Large intestine (tissue), 3 donors: ENCODE data around the gene KANTR. TPM values are rescaled to one million over a fixed set of nuclear protein-coding genes. Genes with fewer than 3 reads are reported as not detected.

Experiments
- DNase-seq, 2 donors: peaks; one replicate each; pipeline versions ENCODE4 v3.0.0 to v3.0.0-alpha.2; 2013
- H3K27ac ChIP-seq: one replicate; pipeline ENCODE4 v1.5.1; 2013; ENCODE audit warnings: low read length
- H3K27me3 ChIP-seq: 2 replicates; pipeline ENCODE4 v1.6.1; 2013; ENCODE audit warnings: low read length; ENCODE audit not compliant: control insufficient read depth, insufficient read depth
- H3K36me3 ChIP-seq: 2 replicates; pipeline ENCODE4 v1.6.1; 2013; ENCODE audit warnings: low read length; ENCODE audit not compliant: control insufficient read depth, insufficient read depth
- H3K4me1 ChIP-seq: one replicate; pipeline ENCODE4 v1.6.1; 2013; ENCODE audit warnings: low read length; ENCODE audit not compliant: control insufficient read depth, insufficient read depth
- H3K4me3 ChIP-seq: one replicate; pipeline ENCODE4 v1.5.1; 2013; ENCODE audit warnings: low read length
- H3K9me3 ChIP-seq: one replicate; pipeline ENCODE4 v1.6.1; 2013; ENCODE audit warnings: mild to moderate bottlenecking, low read depth, low read length, moderate library complexity; ENCODE audit not compliant: control insufficient read depth
- WGBS: methylation state at CpG from one replicate; pipeline ENCODE4 v1.1.5; 2013; ENCODE audit warnings: low lambda C conversion rate; ENCODE audit not compliant: insufficient coverage; 5-methylcytosine and 5-hydroxymethylcytosine counted together
- polyA plus RNA-seq: library from polyadenylated mRNA; unstranded; fragments of 120-200 nt; gene quantifications from one replicate; pipeline ENCODE4 v1.2.1, GENCODE V29; 2013

KANTR gene
- polyA plus RNA-seq, 1 donor: 15.3 TPM

GRCh38 chrX:53166103-53166502 lies 72.2 kb downstream of the KANTR start:
- no peaks in the 10 kb centered on the region for H3K9me3 ChIP-seq
- H3K4me3 ChIP-seq: no peak overlapping the region
- no peak for DNase-seq
- H3K27me3 ChIP-seq: no peaks in the 10 kb centered on the region
- no peaks in the 10 kb centered on the region for H3K36me3 ChIP-seq
- H3K27ac ChIP-seq: no peak overlapping the region
- H3K4me1 ChIP-seq: no peaks in the 10 kb centered on the region
- WGBS: no CpG with 5 or more reads among the region's 3 CpGs

- no peaks in the 10 kb centered on the region for H3K36me3 ChIP-seq
- no peaks in the 10 kb centered on the region for H3K27me3 ChIP-seq
- no peak for DNase-seq
- H3K27ac ChIP-seq: no peak overlapping the region
- no peaks in the 10 kb centered on the region for H3K4me1 ChIP-seq
- no peaks in the 10 kb centered on the region for H3K9me3 ChIP-seq
- WGBS: no CpG with 5 or more reads among the region's 7 CpGs
- H3K4me3 ChIP-seq: no peak overlapping the region
These were observed 77.4 kb downstream of the KANTR start for GRCh38 chrX:53171356-53171755.

Other genes with a start within 250 kb of the KANTR start
- gene XAGE3, start 226.1 kb upstream of the KANTR start, polyA plus RNA-seq: 0.13 TPM
- 11.6 TPM for gene FAM156B, start 196.8 kb upstream of the KANTR start, polyA plus RNA-seq
- 37.8 TPM for gene FAM156A, start 135.6 kb upstream of the KANTR start, polyA plus RNA-seq
- 7.8 TPM for gene GPR173, start 45.4 kb upstream of the KANTR start, polyA plus RNA-seq
- 19.6 TPM for gene TSPYL2, start 11.8 kb upstream of the KANTR start, polyA plus RNA-seq
- 51.1 TPM for gene KDM5C, start 131.1 kb downstream of the KANTR start, polyA plus RNA-seq
- gene IQSEC2, start 187.4 kb downstream of the KANTR start, polyA plus RNA-seq: 19.3 TPM